Transverse colon (tissue), 3 donors: ENCODE data around the gene IMP4.

ENCODE experiments used
- CTCF ChIP-seq, 5 experiments: fragments of 200-600 bp in 3 of 5; fragments of 450-650 bp in 2 of 5; sonication (generic) in 3 of 5; IDR thresholded peaks; 1 replicate in 2 of 5; 2 replicates in 3 of 5; pipeline ENCODE4 v1.5.1; 2016 to 2017; ENCODE audit warnings: antibody characterized with exemption in 5 of 5, inconsistent platforms in 3 of 5, mild to moderate bottlenecking in 2 of 5, moderate library complexity in 1 of 5
- EP300 ChIP-seq: sonication (generic); formaldehyde crosslinking; IDR thresholded peaks from one replicate; pipeline ENCODE4 v1.6.1; 2017; ENCODE audit warnings: antibody characterized with exemption, low read depth
- POLR2A ChIP-seq: fragments of 450-650 bp; IDR thresholded peaks from one replicate; pipeline ENCODE4 v1.6.1; 2016; ENCODE audit warnings: antibody characterized with exemption, mild to moderate bottlenecking, moderate library complexity

- TF ChIP-seq CTCF (IDR thresholded peaks at IDR 0.05) = no peak
- TF ChIP-seq POLR2A = no peak
- TF ChIP-seq EP300 = no peak
These were observed 11.4 kb downstream of the IMP4 start for GRCh38 chr2:130354139-130354428.
